ENCODE data around the gene FGD1.

GRCh38 chrX:54492340-54492739 is 3.7 kb downstream of the FGD1 start:
- no peak for TF ChIP-seq CTCF (IDR thresholded peaks at IDR 0.05; ENCODE audit: low read depth, low read length, poor library complexity, severe bottlenecking)
- no peak for TF ChIP-seq EZH2phosphoT487 (IDR thresholded peaks at IDR 0.05; ENCODE audit: borderline replicate concordance, low read length)
